H1 (cell line): Measurements from ENCODE around the gene SOX6.

Source experiments
- EP300 ChIP-seq, 2 experiments: IDR thresholded peaks; 1 replicate in 1 of 2; 2 replicates in 1 of 2; pipeline ENCODE4 v1.6.1; 2011 to 2012; ENCODE audit warnings: low read depth in 2 of 2, low read length in 2 of 2, mild to moderate bottlenecking in 2 of 2, borderline replicate concordance in 1 of 2, inconsistent platforms in 1 of 2, moderate library complexity in 1 of 2
- EZH2 ChIP-seq: fragments of 200-600 bp; sonication (generic); IDR thresholded peaks from 2 replicates; pipeline ENCODE4 v1.7.1; 2012; ENCODE audit warnings: low read depth, mild to moderate bottlenecking, moderate library complexity, low read length, inconsistent platforms; ENCODE audit not compliant: severe bottlenecking
- HDAC2 ChIP-seq, 2 experiments: fragments of 300-600 bp in 1 of 2; sonication (generic) in 1 of 2; IDR thresholded peaks; 2 replicates each; pipeline ENCODE4 v1.6.1; 2011 to 2012; ENCODE audit warnings: low read depth in 2 of 2, low read length in 2 of 2, mild to moderate bottlenecking in 2 of 2, moderate library complexity in 2 of 2, borderline replicate concordance in 1 of 2, inconsistent platforms in 1 of 2
- JUND ChIP-seq: IDR thresholded peaks from 2 replicates; pipeline ENCODE4 v1.6.1; 2011; ENCODE audit warnings: mild to moderate bottlenecking, improper control_type of control experiment, low read length
- POLR2A ChIP-seq, 2 experiments: IDR thresholded peaks; 1 replicate in 1 of 2; 2 replicates in 1 of 2; pipeline ENCODE4 v1.6.1; 2011; ENCODE audit warnings: low read depth in 2 of 2, low read length in 2 of 2, mild to moderate bottlenecking in 2 of 2; ENCODE audit errors: control extremely low read depth in 1 of 2
- POLR2AphosphoS5 ChIP-seq: IDR thresholded peaks from 2 replicates; pipeline ENCODE4 v1.6.1; 2011; ENCODE audit warnings: low read depth, low read length
- RAD21 ChIP-seq, 2 experiments: IDR thresholded peaks in 1 of 2; conservative IDR thresholded peaks in 1 of 2; 2 replicates each; pipeline ENCODE4 v1.6.1; 2011; ENCODE audit warnings: low read depth in 2 of 2, low read length in 2 of 2, improper control_type of control experiment in 1 of 2, inconsistent platforms in 1 of 2, mild to moderate bottlenecking in 1 of 2, moderate library complexity in 1 of 2
- RFX5 ChIP-seq: IDR thresholded peaks from 2 replicates; pipeline ENCODE4 v1.6.1; 2011; ENCODE audit warnings: low read depth, low read length, improper control_type of control experiment, borderline replicate concordance
- SP2 ChIP-seq: IDR thresholded peaks from 2 replicates; pipeline ENCODE4 v1.6.1; 2012; ENCODE audit warnings: mild to moderate bottlenecking, low read length, inconsistent platforms
- TAF1 ChIP-seq: IDR thresholded peaks from 2 replicates; pipeline ENCODE4 v1.6.1; 2011; ENCODE audit warnings: mild to moderate bottlenecking, low read depth, low read length
- TEAD4 ChIP-seq: IDR thresholded peaks from 2 replicates; pipeline ENCODE4 v1.6.1; 2012; ENCODE audit warnings: low read depth, low read length, inconsistent platforms, mixed read lengths
- TF ChIP-seq, protein P1 (sequence below), 3 experiments: IDR thresholded peaks; 1 replicate in 2 of 3; 2 replicates in 1 of 3; pipeline versions ENCODE4 v1.5.1 to v1.6.1; 2011; ENCODE audit warnings: low read length in 3 of 3, mild to moderate bottlenecking in 3 of 3, inconsistent platforms in 2 of 3, low read depth in 1 of 3, moderate library complexity in 1 of 3; ENCODE audit not compliant: insufficient read depth in 1 of 3; ENCODE audit errors: control extremely low read depth in 1 of 3
- TF ChIP-seq, protein P2 (sequence below): IDR thresholded peaks from 2 replicates; pipeline ENCODE4 v1.6.1; 2012; ENCODE audit warnings: low read length, inconsistent platforms

DNA sequence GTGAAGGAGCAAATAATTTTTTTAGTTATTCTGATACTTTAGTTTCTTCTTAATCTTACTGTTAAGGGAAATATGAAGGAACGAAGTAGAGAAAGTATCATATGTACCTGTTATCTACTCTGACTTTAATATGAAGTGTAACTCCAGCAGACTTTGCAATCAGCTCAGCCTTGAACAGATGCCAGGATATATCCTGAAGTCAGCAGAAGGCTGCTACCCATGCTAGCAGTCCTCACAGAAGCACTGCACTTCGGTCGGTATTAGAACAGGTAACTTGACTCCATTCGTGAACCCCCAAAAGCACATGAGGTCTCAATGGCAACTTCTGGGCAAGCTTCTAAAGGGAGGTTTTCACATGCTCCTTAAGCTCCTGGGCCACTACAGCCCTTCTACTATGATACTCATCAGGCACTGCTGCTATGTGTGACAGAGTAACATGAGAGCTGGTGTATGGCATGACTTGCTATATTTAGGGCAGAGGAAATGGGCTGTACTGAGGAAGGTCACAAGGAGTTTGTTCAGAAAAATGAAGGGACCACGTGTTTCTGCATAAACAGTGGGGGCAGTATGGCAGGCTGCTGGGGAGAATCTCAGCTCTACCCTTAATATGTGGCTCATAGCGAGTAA is 344.1 kb downstream of the SOX6 start:
- TF ChIP-seq SP2 (no peak), RFX5 (no peak), HDAC2 (IDR thresholded peaks at IDR 0.05; ENCODE audit: borderline replicate concordance in 1 of 2, low read depth in 2 of 2, low read length in 2 of 2) (no peak), RAD21 (IDR thresholded peaks at IDR 0.05 in 1 of 2, conservative IDR thresholded peaks at IDR 0.05 in 1 of 2; ENCODE audit: low read depth in 2 of 2, low read length in 2 of 2) (no peak), TAF1 (no peak), EP300 (IDR thresholded peaks at IDR 0.05; ENCODE audit: borderline replicate concordance in 1 of 2, low read depth in 2 of 2, low read length in 2 of 2) (no peak), JUND (no peak), TEAD4 (no peak), POLR2A (IDR thresholded peaks at IDR 0.05; ENCODE audit: control extremely low read depth in 1 of 2, low read depth in 2 of 2, low read length in 2 of 2) (no peak), POLR2AphosphoS5 (no peak), EZH2 (no peak)
- TF ChIP-seq, protein P1, sequence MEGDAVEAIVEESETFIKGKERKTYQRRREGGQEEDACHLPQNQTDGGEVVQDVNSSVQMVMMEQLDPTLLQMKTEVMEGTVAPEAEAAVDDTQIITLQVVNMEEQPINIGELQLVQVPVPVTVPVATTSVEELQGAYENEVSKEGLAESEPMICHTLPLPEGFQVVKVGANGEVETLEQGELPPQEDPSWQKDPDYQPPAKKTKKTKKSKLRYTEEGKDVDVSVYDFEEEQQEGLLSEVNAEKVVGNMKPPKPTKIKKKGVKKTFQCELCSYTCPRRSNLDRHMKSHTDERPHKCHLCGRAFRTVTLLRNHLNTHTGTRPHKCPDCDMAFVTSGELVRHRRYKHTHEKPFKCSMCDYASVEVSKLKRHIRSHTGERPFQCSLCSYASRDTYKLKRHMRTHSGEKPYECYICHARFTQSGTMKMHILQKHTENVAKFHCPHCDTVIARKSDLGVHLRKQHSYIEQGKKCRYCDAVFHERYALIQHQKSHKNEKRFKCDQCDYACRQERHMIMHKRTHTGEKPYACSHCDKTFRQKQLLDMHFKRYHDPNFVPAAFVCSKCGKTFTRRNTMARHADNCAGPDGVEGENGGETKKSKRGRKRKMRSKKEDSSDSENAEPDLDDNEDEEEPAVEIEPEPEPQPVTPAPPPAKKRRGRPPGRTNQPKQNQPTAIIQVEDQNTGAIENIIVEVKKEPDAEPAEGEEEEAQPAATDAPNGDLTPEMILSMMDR (IDR thresholded peaks at IDR 0.05; ENCODE audit: control extremely low read depth in 1 of 3, insufficient read depth in 1 of 3, low read depth in 1 of 3, low read length in 3 of 3) = no peak
- TF ChIP-seq, protein P2, sequence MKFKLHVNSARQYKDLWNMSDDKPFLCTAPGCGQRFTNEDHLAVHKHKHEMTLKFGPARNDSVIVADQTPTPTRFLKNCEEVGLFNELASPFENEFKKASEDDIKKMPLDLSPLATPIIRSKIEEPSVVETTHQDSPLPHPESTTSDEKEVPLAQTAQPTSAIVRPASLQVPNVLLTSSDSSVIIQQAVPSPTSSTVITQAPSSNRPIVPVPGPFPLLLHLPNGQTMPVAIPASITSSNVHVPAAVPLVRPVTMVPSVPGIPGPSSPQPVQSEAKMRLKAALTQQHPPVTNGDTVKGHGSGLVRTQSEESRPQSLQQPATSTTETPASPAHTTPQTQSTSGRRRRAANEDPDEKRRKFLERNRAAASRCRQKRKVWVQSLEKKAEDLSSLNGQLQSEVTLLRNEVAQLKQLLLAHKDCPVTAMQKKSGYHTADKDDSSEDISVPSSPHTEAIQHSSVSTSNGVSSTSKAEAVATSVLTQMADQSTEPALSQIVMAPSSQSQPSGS = no peak
